ENCODE results near the gene VPS13C.

Gene VPS13C

GRCh38 chr15:61819386-61819785, 240.9 kb downstream of the VPS13C start:
- no peak for DNase-seq (ENCODE audit: low spot score)

GRCh38 chr15:61818801-61819200, 241.4 kb downstream of the VPS13C start:
- no peak for DNase-seq (ENCODE audit: low spot score)

GRCh38 chr15:61816856-61817255, 243.4 kb downstream of the VPS13C start:
- no peak for DNase-seq (ENCODE audit: low spot score)

GRCh38 chr15:61815356-61816083, 244.7 kb downstream of the VPS13C start:
- DNase-seq (ENCODE audit: low spot score) = no peak

GRCh38 chr15:61812476-61812875, 247.8 kb downstream of the VPS13C start:
- no peak for DNase-seq (ENCODE audit: low spot score)

- DNase-seq (ENCODE audit: low spot score) = no peak
These were observed 248.3 kb downstream of the VPS13C start for GRCh38 chr15:61811952-61812351.

- no peak for DNase-seq (ENCODE audit: low spot score)
These were observed 251.0 kb downstream of the VPS13C start for GRCh38 chr15:61809216-61809615.

- no peak for DNase-seq (ENCODE audit: low spot score)
These were observed 252.8 kb downstream of the VPS13C start for GRCh38 chr15:61807281-61807929.
